Measurements from ENCODE around the gene IFNG-AS1. TPM values are rescaled to one million over a fixed set of nuclear protein-coding genes. Genes with fewer than 3 reads are reported as not detected.

Gene IFNG-AS1
- not detected in 2 replicates for total RNA-seq

GRCh38 chr12:67989184-67989920 lies at the start of gene IFNG-AS1:
Gene IFNG-AS1, plus strand, starts transcription at chr12:67989447.

Other genes starting within 250 kb of the IFNG-AS1 start
- gene IFNG, start 170.3 kb downstream of the IFNG-AS1 start, total RNA-seq, result not detected in 2 replicates
- gene IL26, start 236.4 kb downstream of the IFNG-AS1 start, total RNA-seq, result not detected in 2 replicates

Measured in epithelial cell of alveolus of lung (primary cell).